Measurements from ENCODE around the gene EXOSC9.

GRCh38 chr4:121817006-121817405, 15.9 kb downstream of the EXOSC9 start:
- TF ChIP-seq POLR2A (IDR thresholded peaks at IDR 0.05; ENCODE audit: low read length) (no peak), GATA1 (IDR thresholded peaks at IDR 0.05; ENCODE audit: low read depth, low read length) (no peak)

Data from erythroblast (primary cell).